ENCODE measurements around the gene HACD3. TPM values are rescaled to one million over a fixed set of nuclear protein-coding genes. Genes with fewer than 3 reads are reported as not detected.

HACD3 gene
- total and polyA plus RNA-seq, 2 of the 13 experiments (the other 11 are each of a cell fraction or from before 2014, with no cell fraction given) = 73.6 to 161 TPM

DNA sequence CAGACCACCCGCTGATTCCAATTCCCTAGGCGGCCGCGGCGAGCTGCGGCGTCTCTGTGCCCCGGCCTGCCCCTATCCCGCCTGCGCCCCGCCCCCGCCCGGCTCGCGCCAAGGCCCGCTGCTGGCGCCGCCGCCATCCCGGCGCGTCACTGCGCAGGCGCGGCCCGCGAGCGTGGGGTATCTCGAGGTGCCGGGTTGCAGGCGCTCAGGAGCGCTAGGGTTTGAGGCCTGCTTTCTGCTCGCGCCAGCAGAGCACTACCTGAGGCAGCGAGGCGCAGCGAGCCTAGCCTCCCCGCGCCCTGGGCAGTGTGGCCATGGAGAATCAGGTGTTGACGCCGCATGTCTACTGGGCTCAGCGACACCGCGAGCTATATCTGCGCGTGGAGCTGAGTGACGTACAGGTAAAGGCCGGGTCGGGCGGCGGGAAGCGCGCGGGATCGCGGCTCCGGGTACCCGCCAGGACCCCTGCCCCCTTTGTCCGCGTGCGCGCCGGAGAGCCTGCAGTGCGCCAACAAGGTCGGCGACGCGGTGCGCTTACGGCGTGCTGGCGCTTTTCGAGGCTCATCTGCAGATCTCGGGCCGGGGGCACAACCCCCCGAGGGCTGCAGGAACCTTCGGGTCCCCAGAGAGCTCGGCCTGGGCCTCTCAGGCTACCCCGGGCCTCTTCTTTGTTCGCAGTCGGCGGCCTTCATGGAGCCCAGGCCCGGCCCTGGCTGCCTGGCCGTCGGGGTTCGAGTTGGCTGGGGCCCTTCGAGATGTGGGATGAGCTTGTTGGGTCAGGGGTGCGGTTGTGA lies at the start of gene HACD3 (continued):
- TF ChIP-seq, protein P1, sequence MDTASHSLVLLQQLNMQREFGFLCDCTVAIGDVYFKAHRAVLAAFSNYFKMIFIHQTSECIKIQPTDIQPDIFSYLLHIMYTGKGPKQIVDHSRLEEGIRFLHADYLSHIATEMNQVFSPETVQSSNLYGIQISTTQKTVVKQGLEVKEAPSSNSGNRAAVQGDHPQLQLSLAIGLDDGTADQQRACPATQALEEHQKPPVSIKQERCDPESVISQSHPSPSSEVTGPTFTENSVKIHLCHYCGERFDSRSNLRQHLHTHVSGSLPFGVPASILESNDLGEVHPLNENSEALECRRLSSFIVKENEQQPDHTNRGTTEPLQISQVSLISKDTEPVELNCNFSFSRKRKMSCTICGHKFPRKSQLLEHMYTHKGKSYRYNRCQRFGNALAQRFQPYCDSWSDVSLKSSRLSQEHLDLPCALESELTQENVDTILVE (CRISPR knock-in tag; IDR thresholded peaks at IDR 0.05) = no peak
- TF ChIP-seq NBN (conservative IDR thresholded peaks at IDR 0.05) (no peak), MAFF (IDR thresholded peaks at IDR 0.05; ENCODE audit: low read depth, low read length) (no peak), AGO2 (optimal IDR thresholded peaks at IDR 0.05; ENCODE audit: low read depth, low read length) (peak; percentile 90), GABPA (IDR thresholded peaks at IDR 0.05; ENCODE audit: low read depth, low read length) (no peak), GABPA (CRISPR knock-in tag; IDR thresholded peaks at IDR 0.05; ENCODE audit: low read depth) (no peak), GATAD1 (CRISPR knock-in tag; IDR thresholded peaks at IDR 0.05) (no peak; the same call in 1 of the 2 replicates), FOXK2 (IDR thresholded peaks at IDR 0.05) (no peak), ZNF317 (CRISPR knock-in tag; IDR thresholded peaks at IDR 0.05) (peak; percentile 70), ELF1 (CRISPR knock-in tag; IDR thresholded peaks at IDR 0.05) (no peak), HOXD1 (CRISPR knock-in tag; IDR thresholded peaks at IDR 0.05) (peak; percentile 46; the same call in 1 of the 2 replicates), SMYD3 (CRISPR knock-in tag; IDR thresholded peaks at IDR 0.05) (no peak), ZNF138 (CRISPR knock-in tag; IDR thresholded peaks at IDR 0.05; ENCODE audit: low read depth) (peak; percentile 80; the same call in 1 of the 2 replicates), ZNF644 (CRISPR knock-in tag; IDR thresholded peaks at IDR 0.05; ENCODE audit: low read depth) (no peak), KLF15 (CRISPR knock-in tag; IDR thresholded peaks at IDR 0.05; ENCODE audit: borderline replicate concordance) (no peak; the same call in 1 of the 2 replicates), ZNF572 (CRISPR knock-in tag; IDR thresholded peaks at IDR 0.05) (no peak), TMF1 (CRISPR knock-in tag; IDR thresholded peaks at IDR 0.05; ENCODE audit: low read depth) (peak; percentile 84; the same call in 1 of the 2 replicates), ZNF773 (CRISPR knock-in tag; IDR thresholded peaks at IDR 0.05; ENCODE audit: borderline replicate concordance) (0 out of 2 replicates have a peak, but pooled peaks have one; percentile 24), ZSCAN20 (CRISPR knock-in tag; IDR thresholded peaks at IDR 0.05; ENCODE audit: borderline replicate concordance) (peak; percentile 96), ZNF780A (CRISPR knock-in tag; IDR thresholded peaks at IDR 0.05) (no peak)
- TF ChIP-seq, protein P2, sequence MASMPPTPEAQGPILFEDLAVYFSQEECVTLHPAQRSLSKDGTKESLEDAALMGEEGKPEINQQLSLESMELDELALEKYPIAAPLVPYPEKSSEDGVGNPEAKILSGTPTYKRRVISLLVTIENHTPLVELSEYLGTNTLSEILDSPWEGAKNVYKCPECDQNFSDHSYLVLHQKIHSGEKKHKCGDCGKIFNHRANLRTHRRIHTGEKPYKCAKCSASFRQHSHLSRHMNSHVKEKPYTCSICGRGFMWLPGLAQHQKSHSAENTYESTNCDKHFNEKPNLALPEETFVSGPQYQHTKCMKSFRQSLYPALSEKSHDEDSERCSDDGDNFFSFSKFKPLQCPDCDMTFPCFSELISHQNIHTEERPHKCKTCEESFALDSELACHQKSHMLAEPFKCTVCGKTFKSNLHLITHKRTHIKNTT (CRISPR knock-in tag; IDR thresholded peaks at IDR 0.05) = no peak
- TF ChIP-seq, protein P3, sequence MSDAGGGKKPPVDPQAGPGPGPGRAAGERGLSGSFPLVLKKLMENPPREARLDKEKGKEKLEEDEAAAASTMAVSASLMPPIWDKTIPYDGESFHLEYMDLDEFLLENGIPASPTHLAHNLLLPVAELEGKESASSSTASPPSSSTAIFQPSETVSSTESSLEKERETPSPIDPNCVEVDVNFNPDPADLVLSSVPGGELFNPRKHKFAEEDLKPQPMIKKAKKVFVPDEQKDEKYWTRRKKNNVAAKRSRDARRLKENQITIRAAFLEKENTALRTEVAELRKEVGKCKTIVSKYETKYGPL (CRISPR knock-in tag; IDR thresholded peaks at IDR 0.05) = peak; percentile 62; the same call in 1 of the 2 replicates
- TF ChIP-seq, protein P4, sequence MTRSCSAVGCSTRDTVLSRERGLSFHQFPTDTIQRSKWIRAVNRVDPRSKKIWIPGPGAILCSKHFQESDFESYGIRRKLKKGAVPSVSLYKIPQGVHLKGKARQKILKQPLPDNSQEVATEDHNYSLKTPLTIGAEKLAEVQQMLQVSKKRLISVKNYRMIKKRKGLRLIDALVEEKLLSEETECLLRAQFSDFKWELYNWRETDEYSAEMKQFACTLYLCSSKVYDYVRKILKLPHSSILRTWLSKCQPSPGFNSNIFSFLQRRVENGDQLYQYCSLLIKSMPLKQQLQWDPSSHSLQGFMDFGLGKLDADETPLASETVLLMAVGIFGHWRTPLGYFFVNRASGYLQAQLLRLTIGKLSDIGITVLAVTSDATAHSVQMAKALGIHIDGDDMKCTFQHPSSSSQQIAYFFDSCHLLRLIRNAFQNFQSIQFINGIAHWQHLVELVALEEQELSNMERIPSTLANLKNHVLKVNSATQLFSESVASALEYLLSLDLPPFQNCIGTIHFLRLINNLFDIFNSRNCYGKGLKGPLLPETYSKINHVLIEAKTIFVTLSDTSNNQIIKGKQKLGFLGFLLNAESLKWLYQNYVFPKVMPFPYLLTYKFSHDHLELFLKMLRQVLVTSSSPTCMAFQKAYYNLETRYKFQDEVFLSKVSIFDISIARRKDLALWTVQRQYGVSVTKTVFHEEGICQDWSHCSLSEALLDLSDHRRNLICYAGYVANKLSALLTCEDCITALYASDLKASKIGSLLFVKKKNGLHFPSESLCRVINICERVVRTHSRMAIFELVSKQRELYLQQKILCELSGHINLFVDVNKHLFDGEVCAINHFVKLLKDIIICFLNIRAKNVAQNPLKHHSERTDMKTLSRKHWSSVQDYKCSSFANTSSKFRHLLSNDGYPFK (CRISPR knock-in tag; IDR thresholded peaks at IDR 0.05; ENCODE audit: borderline replicate concordance) = peak; percentile 65; the same call in 1 of the 2 replicates
- TF ChIP-seq, protein P5, sequence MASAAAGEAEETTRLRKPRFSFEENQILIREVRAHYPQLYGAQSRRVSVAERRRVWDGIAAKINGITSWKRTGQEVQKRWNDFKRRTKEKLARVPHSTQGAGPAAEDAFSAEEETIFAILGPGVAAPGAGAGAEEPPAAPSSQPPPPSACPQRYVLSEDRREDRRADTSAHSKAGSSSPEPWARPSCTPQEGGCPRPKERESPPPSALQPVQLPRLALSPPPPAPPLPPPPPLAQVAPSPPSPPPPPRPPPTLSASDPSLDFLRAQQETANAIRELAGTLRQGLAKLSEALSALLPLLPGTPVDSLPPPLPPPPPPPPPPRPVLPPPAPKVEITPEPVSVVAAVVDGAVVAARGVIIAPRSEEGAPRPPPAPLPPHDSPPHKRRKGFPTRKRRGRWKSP (CRISPR knock-in tag; IDR thresholded peaks at IDR 0.05) = peak; percentile 95

All from HepG2 (cell line).